Measurements from ENCODE around the gene EFCAB6.

GRCh38 chr22:43542681-43543521 lies 269.2 kb downstream of the EFCAB6 start:
- TF ChIP-seq CTCF (IDR thresholded peaks at IDR 0.05) (no peak), POLR2A (IDR thresholded peaks at IDR 0.05) (no peak)

Data from right lobe of liver (tissue), 4 donors.